ENCODE data around the gene ITGB2.

ITGB2 gene

GRCh38 chr21:44911384-44912157, 9.1 kb downstream of the ITGB2 start:
- DNase-seq (ENCODE audit: extremely low read depth in 1 of 2, low read depth in 1 of 2), result peak in 1 of 2 donors; percentile 37

GRCh38 chr21:44911068-44911383, 9.7 kb downstream of the ITGB2 start:
- no peak for DNase-seq (ENCODE audit: extremely low read depth in 1 of 2, low read depth in 1 of 2)

DNA sequence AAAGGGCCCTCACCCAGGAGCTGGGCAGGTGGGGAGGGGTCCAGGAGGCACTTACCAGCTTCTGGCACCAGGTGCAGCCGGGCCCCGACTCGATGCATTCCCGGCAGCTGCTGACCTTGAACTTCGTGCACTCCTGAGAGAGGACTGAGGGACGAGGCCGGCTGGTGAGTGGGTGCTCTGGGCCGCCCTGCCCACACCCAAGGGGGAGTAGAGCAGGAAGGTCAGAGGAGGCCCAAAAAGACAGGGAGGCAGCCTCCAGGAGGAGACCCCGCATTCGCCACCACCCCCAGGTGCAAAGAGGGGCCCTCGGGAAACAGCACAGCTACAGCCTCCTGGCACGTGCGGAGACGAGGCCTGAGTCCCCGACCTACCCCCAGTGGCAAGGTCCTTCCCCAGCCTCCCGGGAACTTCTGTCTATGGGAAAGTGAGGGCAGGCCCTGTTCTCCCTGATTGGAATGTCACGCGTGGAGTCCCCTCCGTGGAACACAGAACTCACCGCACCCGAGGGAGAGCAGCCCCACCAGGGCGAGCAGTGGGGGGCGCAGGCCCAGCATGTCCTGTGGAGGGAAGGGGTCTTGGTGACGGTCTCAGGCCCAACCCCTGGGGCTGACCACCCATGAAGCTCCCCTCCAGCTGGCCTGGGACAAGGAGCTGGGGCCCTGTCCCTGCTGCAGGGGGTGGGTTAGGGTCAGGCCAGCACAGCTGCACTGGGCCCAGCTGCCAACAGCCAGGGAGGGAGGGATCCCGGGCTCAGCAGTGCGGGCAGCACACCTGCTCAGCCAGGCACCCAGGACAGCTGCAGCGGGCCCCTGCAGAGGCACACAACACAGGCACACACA, 10.3 kb downstream of the ITGB2 start:
- DNase-seq (ENCODE audit: extremely low read depth in 1 of 2, low read depth in 1 of 2), result no peak

DNA sequence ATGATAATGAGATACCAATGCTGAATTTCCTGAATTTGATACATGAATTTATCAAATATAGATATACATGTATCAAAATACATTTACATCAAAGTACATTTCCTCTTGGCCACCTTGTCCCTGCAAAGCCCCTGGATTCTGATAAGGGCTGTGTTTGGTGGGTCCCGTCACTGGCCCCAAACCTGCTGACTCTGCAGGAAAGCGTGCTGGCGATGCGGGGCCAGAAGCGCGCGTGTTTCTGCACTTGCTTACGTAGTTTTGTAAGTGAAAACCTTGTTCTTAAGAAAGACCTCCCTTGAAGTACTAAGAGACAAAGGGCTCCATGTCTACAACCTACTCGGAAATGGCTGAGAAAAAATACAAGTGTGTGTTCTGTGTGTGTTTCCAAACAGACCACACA, 11.0 kb downstream of the ITGB2 start:
- DNase-seq (ENCODE audit: extremely low read depth in 1 of 2, low read depth in 1 of 2), result no peak

DNA sequence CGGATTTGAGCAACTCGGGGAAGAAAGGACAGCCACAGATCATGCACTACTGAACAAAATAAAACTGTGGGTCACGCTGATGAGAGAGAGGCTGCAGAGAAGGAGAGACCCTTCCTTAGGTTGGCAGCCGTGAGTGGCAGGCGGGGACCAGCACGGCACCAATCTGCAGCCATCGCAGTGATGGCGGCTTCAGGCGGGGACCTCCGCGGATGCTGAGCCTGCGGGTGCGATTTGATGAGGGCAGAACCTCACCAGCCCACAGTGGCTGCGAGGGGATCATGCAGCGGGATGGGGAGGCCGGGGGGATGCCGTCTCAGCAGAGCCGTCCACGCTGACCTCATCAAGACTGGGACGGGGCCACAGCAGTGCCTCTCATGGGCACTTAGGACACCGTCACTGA, 11.8 kb downstream of the ITGB2 start:
- DNase-seq (ENCODE audit: extremely low read depth in 1 of 2, low read depth in 1 of 2), result no peak

GRCh38 chr21:44907966-44908895, 12.5 kb downstream of the ITGB2 start:
- DNase-seq (ENCODE audit: extremely low read depth in 1 of 2, low read depth in 1 of 2), result no peak

- DNase-seq (ENCODE audit: extremely low read depth in 1 of 2, low read depth in 1 of 2), result no peak
These were observed 13.3 kb downstream of the ITGB2 start for GRCh38 chr21:44907225-44907965.

GRCh38 chr21:44905728-44906090, 15.0 kb downstream of the ITGB2 start:
- no peak for DNase-seq (ENCODE audit: extremely low read depth in 1 of 2, low read depth in 1 of 2)

DNA sequence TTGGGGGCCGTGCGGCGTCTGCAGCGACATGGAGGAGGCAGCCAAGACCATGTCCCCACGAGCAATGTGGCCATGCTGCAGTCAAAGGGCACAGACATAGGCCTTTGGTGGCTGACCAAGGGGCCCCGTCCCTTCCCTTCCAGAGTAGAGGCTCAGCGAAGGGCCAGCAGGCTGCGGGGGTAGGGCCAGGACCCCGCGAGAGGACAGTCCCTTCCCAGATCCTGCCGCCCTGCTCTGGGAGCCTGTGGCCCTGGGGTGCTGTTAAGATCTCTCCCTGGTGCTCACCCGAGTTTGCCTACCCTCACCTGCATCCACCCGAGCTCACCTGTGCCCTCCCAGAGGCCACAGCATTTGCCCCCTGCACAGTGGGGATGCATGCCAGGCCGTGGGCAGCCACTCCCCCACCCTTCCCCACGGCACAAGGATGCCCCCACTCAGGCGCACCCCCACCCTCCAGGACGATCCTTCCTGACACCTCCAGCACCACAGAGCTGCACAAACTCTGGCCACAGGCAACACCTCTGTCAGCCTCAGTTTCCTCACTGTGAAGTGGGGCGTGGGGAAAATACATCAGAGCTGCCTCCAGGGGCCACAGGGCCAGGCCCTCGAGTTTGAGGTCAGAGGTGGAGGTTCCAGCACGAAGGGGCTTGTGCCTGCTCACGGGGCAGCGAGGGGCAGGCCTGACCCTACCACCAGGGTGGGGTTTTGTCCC, 15.5 kb downstream of the ITGB2 start:
- DNase-seq (ENCODE audit: extremely low read depth in 1 of 2, low read depth in 1 of 2), result no peak

GRCh38 chr21:44904141-44904923, 16.4 kb downstream of the ITGB2 start:
- no peak for DNase-seq (ENCODE audit: extremely low read depth in 1 of 2, low read depth in 1 of 2)

DNA sequence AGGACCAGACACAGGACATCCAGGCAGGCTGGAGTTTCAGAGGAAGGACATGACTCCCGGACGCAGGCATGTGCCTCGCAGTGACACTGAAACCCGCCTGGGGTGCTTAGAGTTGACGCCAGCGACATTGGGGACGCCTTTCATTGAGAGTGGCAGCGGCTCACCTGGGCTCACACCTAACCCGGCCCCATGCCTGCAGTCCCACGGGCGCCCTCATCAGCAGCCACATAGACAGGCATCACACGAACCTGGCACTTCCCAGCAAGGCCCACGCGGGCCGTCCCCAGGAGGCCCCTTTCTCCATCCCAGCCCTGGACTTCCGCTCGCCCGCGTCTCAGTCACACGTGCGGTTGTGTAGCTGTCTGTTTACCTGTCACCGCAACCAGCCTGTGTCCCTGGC, 17.0 kb downstream of the ITGB2 start:
- no peak for DNase-seq (ENCODE audit: extremely low read depth in 1 of 2, low read depth in 1 of 2)

GRCh38 chr21:44903050-44903685, 17.5 kb downstream of the ITGB2 start:
- DNase-seq (ENCODE audit: extremely low read depth in 1 of 2, low read depth in 1 of 2), result no peak

DNA sequence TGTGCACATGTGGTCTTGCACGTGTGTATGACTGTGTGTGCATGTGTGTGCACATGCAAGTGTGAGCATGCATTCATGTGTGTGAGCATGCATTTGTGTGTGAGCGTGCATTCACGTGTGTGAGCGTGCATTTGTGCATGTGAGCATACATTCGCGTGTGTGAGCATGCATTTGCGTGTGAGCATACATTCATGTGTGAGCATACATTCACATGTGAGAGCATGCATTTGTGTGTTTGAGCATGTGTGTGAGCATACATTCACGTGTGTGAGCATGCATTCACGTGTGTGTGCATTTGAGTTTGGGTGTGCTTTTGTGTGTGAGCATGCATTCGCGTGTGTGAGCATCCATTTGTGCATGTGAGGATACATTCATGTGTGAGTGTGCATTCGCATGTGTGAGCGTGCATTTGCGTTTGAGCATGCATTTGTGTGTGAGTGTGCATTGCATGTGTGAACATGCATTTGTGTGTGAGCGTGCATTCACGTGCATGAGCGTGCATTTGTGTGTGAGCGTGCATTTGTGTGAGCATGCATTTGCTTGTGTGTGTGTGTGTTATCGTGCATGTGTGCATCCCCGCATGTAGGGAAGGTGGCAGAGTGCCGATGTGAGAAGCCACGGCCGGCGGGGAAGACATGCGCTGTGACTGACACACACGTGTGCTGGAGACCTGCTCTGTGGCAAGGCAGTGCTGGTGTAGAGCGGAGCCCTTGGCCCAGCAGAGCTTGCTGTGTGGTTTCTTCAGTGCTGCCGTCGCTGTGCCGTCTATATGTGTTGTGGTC, 18.2 kb downstream of the ITGB2 start:
- no peak for DNase-seq (ENCODE audit: extremely low read depth in 1 of 2, low read depth in 1 of 2)

DNA sequence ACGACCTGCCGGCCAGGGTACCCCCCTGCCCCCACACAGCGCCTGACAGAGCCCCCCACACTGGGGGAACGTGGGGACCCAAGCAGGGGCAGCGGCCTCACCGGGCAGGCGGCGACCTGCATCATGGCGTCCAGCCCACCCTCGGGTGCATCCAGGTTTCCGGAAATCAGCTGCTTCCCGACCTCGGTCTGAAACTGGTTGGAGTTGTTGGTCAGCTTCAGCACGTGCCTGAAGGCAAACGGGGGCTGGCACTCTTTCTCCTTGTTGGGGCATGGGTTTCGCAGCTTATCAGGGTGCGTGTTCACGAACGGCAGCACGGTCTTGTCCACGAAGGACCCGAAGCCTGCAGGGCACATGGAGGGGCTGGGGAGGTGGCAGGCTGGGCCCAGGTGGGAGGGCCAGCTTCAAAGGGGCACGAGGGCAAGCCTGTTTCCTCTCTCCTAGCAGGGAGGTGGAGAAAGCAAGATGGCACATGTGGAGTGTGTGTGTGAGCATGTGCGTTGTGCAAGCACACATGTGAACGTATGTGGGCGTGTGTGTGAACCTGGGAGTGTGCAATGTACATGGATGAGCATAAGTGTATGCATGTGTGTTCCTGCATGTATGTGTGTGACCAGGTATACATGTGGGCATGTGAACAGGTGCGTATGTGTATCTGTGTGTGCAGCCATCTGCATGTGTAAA, 19.2 kb downstream of the ITGB2 start:
- no peak for DNase-seq (ENCODE audit: extremely low read depth in 1 of 2, low read depth in 1 of 2)

DNA sequence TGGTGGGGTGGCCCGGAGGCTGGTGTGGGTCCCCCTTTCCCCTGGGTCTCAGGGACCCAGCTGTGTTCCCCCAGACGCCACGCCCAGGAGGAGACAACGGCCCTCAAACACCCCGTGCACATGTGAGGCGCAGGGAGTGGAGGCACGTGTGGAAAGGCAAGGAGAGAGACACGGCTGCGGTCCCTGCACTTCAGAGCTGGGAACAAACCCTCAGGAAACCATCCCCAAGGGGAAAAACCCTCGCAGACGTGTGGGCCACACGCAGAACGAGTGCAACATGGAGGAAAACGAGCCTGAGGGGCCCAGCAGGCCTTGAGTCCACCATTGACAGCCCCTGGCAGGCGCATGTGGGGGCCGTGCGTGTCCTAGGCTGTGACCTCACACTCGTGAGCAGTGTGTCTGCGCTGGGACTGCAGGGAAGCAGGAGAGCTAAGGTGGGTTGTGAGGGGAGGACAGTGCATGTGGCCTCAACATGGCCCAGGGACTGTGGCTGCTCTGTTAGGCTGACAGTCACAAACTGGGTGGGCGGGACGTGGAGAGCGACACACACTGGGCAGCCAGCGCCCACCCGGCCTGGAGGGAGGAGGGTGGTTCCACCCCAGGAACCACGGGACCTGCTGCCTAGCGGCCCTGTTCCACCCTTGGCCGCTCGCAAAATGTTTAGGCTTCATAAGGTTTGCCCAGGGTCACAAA, 20.0 kb downstream of the ITGB2 start:
- DNase-seq (ENCODE audit: extremely low read depth in 1 of 2, low read depth in 1 of 2), result no peak

DNA sequence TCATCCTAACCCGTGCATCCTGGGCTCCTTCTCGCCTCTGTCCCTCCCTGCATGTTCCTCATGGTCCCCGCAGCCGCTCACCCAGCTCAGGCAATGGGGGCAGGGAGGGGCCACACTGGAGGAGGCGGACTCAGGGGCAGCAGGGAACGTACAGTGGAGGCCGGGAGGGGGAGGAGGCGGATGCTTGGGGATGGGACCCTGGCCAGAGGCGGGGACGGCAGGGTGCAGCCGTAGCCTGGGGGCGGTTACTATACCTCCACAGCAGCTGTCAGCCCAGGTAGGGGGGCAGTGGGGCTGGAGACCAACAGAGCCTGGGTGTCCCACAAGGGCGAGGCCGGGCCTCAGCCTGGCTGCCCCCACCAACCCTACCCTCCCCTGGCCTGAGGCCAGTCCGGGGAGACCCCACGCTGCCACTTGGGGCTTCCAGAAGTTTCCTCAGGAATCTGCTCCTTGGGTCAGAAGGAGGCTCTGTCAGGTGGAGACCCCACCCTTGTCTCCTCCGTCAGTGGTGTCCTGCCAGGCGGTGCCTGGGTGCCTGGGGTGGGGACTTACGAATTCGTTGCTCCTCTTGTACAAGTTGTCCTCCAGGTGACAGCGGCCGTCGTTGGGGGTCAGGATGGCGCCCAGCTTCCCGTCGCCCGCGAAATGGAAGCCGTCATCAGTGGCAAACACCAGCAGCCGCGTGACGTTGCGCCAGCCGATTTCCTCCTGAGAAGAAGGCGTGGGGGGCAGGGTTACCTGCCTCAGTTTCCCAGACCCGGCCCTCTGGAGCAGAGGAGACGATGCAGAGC, 20.7 kb downstream of the ITGB2 start:
- no peak for DNase-seq (ENCODE audit: extremely low read depth in 1 of 2, low read depth in 1 of 2)

All from stimulated activated CD8-positive, alpha-beta memory T cell treated with anti-CD3 and anti-CD28 coated beads, Interleukin-7, amount 100 ng/mL, for 48 hours (primary cell).